ENCODE data around the gene ACSM5.

Gene ACSM5

DNA sequence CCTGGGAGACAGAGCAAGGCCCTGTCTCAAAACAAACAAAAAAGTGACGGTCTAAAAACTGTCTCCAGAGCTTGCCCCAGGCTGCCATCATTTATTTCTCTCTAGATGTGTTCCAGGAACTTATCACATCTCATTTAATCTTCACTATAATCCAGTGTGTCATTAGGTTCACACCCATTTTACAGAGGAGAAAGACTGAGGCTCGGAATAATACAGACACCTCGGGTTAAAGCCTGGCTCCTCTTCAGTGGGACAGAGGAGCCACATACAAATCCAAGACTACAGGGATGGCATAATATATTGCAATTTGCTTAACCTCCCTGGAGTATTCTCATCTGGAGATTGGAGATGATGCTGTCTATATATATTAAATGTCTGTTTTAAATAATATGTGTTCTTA is 10.7 kb upstream of the ACSM5 start:
- TF ChIP-seq, protein P1, sequence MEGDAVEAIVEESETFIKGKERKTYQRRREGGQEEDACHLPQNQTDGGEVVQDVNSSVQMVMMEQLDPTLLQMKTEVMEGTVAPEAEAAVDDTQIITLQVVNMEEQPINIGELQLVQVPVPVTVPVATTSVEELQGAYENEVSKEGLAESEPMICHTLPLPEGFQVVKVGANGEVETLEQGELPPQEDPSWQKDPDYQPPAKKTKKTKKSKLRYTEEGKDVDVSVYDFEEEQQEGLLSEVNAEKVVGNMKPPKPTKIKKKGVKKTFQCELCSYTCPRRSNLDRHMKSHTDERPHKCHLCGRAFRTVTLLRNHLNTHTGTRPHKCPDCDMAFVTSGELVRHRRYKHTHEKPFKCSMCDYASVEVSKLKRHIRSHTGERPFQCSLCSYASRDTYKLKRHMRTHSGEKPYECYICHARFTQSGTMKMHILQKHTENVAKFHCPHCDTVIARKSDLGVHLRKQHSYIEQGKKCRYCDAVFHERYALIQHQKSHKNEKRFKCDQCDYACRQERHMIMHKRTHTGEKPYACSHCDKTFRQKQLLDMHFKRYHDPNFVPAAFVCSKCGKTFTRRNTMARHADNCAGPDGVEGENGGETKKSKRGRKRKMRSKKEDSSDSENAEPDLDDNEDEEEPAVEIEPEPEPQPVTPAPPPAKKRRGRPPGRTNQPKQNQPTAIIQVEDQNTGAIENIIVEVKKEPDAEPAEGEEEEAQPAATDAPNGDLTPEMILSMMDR (IDR thresholded peaks at IDR 0.05; ENCODE audit: insufficient read depth, low read depth, low read length, missing control alignments) = no peak
- DNase-seq (ENCODE audit: low read depth) = no peak

DNA sequence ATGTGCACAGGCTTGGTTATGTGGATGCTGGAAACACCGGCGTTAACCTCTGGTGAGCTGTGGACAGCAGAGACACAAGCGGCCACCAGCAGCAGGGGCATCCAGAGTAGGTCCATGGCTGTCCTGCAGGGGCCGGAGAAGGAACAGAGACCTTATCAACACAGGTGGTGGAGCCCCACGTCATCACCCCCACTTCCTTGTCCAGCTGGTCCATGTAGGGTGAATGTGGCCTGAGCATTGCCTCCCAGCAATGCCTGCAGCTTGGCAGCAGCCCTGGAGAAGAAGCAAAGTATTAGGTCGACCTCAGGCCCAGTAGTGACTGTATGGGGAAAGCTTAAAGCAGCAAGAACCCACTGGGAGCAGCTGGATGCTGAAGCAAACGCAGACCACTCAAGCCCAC is 10.1 kb upstream of the ACSM5 start:
- no peak for DNase-seq (ENCODE audit: low read depth)
- TF ChIP-seq, protein P1 (IDR thresholded peaks at IDR 0.05; ENCODE audit: insufficient read depth, low read depth, low read length, missing control alignments) = no peak

More for the DNA sequence above, 10.7 kb upstream of the ACSM5 start:
- no peak overlapping the region for H3K4me3 ChIP-seq (ENCODE audit: low read length)

DNA sequence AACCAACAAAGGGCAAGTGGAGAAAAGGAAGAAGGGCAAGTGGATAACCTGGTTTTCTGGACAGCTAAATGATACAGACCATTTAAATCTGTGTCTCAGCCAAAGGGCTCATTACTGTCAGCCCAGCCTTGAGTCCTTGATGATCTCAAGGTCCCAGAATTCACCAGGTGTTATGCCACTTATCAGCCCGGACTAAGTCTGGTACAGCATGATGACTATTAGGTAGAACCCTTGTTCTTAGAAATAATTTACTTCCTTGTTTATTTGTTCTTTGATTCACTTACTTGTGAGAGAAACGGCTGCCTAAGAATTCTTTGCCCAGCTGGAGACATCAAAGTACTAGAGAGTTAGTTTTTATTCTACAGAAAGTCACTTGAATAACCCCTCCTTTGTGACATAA is 8.3 kb upstream of the ACSM5 start:
- TF ChIP-seq, protein P1 (IDR thresholded peaks at IDR 0.05; ENCODE audit: insufficient read depth, low read depth, low read length, missing control alignments) = no peak
- H3K4me3 ChIP-seq (ENCODE audit: low read length) = no peak overlapping the region
- no peak for DNase-seq (ENCODE audit: low read depth)

More for the DNA sequence above, 10.1 kb upstream of the ACSM5 start:
- no peak overlapping the region for H3K4me3 ChIP-seq (ENCODE audit: low read length)

DNA sequence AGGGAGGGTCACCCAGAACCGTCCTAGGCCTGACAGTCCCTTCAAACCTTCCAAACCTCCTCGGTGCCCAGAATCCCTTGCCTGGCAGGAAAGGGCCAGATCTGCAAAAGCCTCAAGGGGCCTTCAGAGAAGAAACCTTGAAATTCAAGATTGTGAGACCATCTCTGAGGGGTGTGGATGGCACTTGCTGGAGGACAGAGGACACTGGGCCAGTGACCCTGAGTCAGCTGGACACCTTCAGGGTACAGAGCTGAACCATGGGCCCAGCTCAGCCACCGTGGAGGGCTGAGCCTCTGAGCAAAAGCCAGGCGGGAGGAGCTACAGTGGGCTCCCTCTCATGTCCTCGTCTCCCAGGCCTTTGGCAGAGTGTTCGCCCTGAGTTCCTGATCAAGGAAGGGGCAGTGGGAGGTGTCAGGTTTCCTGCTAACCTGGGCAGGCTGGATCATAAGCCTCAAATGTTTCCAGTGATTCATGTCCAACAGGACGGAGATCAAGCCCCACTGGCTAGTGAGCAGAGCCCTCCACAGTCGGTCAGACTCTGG is 7.8 kb upstream of the ACSM5 start:
- TF ChIP-seq, protein P1 (IDR thresholded peaks at IDR 0.05; ENCODE audit: insufficient read depth, low read depth, low read length, missing control alignments) = no peak
- H3K4me3 ChIP-seq (ENCODE audit: low read length) = no peak overlapping the region
- DNase-seq (ENCODE audit: low read depth) = no peak

DNA sequence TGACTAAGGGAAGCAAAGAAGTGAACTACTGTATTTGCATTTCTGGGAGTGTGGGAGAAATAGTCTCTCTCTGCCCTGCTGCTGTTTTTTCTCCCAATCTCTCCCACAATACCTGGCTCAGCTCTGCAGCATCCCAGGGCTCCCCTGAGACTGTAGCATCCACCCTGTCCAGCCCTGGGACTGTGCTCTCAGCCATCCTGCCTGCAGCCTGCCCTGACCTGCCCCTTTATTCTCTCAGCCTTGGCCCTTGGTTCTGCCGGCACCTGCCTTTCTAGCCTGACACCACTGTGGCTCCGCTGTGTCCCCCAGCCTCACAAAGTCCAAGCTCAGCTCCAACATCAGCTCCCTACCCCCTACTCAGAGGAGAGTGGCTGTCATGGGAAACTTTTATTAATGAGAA is 6.7 kb upstream of the ACSM5 start:
- DNase-seq (ENCODE audit: low read depth) = no peak
- no peak overlapping the region for H3K4me3 ChIP-seq (ENCODE audit: low read length)
- TF ChIP-seq, protein P1 (IDR thresholded peaks at IDR 0.05; ENCODE audit: insufficient read depth, low read depth, low read length, missing control alignments) = no peak

DNA sequence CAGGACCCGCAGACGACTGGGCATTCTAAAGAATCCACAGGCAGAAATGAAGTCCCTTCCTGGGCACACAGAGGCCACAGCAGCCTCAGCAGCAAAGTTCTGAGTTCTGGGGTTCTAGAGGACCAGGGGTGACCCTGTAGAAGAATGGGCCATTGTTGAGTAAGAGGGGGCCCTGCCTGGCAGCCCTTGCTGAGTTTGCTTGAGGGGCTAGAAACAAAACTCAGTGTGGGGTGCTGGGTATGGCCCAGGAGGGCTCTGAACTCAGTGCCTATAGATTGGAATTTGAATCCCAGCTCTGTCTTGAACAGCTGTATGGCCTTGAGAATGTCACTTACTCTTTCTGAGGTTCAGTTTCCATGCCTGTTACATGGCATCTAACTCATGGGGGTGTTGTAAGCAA is 4.7 kb upstream of the ACSM5 start, which contains the start of gene PDILT:
PDILT (minus strand) TSS at position 101 of the 400 bp plus-strand sequence. CDS start 5,437 bp downstream, outside the sequence.
- TF ChIP-seq, protein P1 (IDR thresholded peaks at IDR 0.05; ENCODE audit: insufficient read depth, low read depth, low read length, missing control alignments) = no peak
- DNase-seq (ENCODE audit: low read depth) = no peak
- no peak within 1 kb of the TSS for H3K4me3 ChIP-seq (ENCODE audit: low read length)

DNA sequence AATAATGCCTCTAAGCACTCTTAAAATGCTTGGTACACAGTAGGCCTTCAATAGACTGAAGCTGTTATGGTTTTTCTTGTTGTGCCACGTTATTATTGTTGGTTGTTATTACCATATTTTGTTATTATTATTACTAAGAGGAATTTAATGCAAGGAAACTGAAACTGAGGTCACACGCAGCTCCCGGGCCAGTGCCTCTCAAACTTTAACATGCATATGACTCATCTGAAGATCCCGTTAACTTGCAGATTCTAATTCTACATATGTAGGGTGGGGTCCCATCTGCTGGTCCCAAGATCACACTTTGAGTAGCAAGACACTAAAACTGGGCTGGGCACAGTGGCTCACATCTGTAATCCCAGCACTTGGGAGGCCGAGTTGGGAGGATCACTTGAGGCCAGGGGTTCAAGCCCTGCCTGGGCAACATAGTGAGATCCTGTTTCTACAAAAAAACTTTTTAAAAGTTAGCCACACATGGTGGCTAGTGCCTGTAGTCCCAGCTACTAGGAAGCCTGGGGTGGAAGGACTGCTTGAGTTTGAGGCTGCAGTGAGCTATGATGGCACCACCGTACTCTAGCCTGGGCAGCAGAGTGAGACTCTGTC is 888 bp downstream of the ACSM5 start:
- no peak for DNase-seq (ENCODE audit: low read depth)
- no peak overlapping the region for H3K4me3 ChIP-seq (ENCODE audit: low read length)
- TF ChIP-seq, protein P1 (IDR thresholded peaks at IDR 0.05; ENCODE audit: insufficient read depth, low read depth, low read length, missing control alignments) = no peak
